Transverse colon (tissue), 4 donors: ENCODE results near the gene NBL1. TPM values are rescaled to one million over a fixed set of nuclear protein-coding genes. Genes with fewer than 3 reads are reported as not detected.

Source experiments
- DNase-seq: peaks from one replicate; pipeline ENCODE4 v3.0.0-alpha.2; 2019
- H3K27ac ChIP-seq, 4 donors: fragments of 200-600 bp; sonication (generic); 2 replicates each; pipeline ENCODE4 v1.5.1; 2016 to 2018; ENCODE audit warnings: inconsistent platforms in 4 of 4
- H3K27me3 ChIP-seq: fragments of 200-600 bp; sonication (generic); 2 replicates; pipeline ENCODE4 v1.5.1; 2017; ENCODE audit warnings: inconsistent platforms
- H3K36me3 ChIP-seq, 4 donors: fragments of 200-600 bp; sonication (generic); 2 replicates each; pipeline ENCODE4 v1.5.1; 2017 to 2019; ENCODE audit warnings: inconsistent platforms in 4 of 4
- H3K4me1 ChIP-seq, 4 donors: fragments of 200-600 bp; sonication (generic); 2 replicates each; pipeline ENCODE4 v1.5.1; 2017 to 2020; ENCODE audit warnings: inconsistent platforms in 4 of 4
- H3K4me3 ChIP-seq, 4 donors: fragments of 200-600 bp; sonication (generic); 1 replicate in 1 of 4; 2 replicates in 3 of 4; pipeline versions ENCODE4 v1.5.1 to v1.6.1; 2017 to 2019; ENCODE audit warnings: inconsistent platforms in 4 of 4
- H3K9me3 ChIP-seq, 2 donors: fragments of 200-600 bp; sonication (generic); 2 replicates each; pipeline ENCODE4 v1.5.1; 2017 to 2019; ENCODE audit warnings: inconsistent platforms in 2 of 2
- EP300 ChIP-seq: sonication (generic); formaldehyde crosslinking; IDR thresholded peaks from one replicate; pipeline ENCODE4 v1.6.1; 2017; ENCODE audit warnings: antibody characterized with exemption, low read depth
- POLR2A ChIP-seq: fragments of 450-650 bp; IDR thresholded peaks from one replicate; pipeline ENCODE4 v1.6.1; 2016; ENCODE audit warnings: antibody characterized with exemption, mild to moderate bottlenecking, moderate library complexity
- POLR2AphosphoS5 ChIP-seq, 3 donors: sonication (generic); formaldehyde crosslinking; IDR thresholded peaks; one replicate each; pipeline ENCODE4 v1.6.1; 2016; ENCODE audit warnings: antibody characterized with exemption in 3 of 3
- WGBS, 2 donors: methylation state at CpG; one replicate each; pipeline ENCODE4 v1.1.5; 2018; ENCODE audit warnings: low coverage in 1 of 2; 5-methylcytosine and 5-hydroxymethylcytosine counted together
- in situ Hi-C, 4 donors: fragments of 200-750 bp; cut with MboI; loops; one replicate each; pipeline versions ENCODE4 v1.15.0 to v1.15.1; 2017; ENCODE audit warnings: low sequenced_read_pairs in 3 of 4, low pct_ligation_motif_present in 1 of 4, low pct_unique_long_range_greater_than_20kb in 1 of 4
- intact Hi-C: fragments of 100-400 bp; cut with DNase I; formaldehyde crosslinking; loops from one replicate; pipeline ENCODE4 v1.15.1; 2023; ENCODE audit warnings: low total_unique reads
- total RNA-seq, 4 donors: library from RNA; depleted of rRNA; stranded (reverse); fragments of >200 nt; gene quantifications; one replicate each; pipeline ENCODE4 v1.1.0, GENCODE V29; 2016
- TF ChIP-seq, protein P1 (sequence below), 5 experiments: fragments of 200-600 bp in 3 of 5; fragments of 450-650 bp in 2 of 5; sonication (generic) in 3 of 5; IDR thresholded peaks; 1 replicate in 2 of 5; 2 replicates in 3 of 5; pipeline ENCODE4 v1.5.1; 2016 to 2017; ENCODE audit warnings: antibody characterized with exemption in 5 of 5, inconsistent platforms in 3 of 5, mild to moderate bottlenecking in 2 of 5, moderate library complexity in 1 of 5

Gene NBL1
- total RNA-seq, 4 donors from 2014 or later: 122 to 238 (median 204) TPM

DNA sequence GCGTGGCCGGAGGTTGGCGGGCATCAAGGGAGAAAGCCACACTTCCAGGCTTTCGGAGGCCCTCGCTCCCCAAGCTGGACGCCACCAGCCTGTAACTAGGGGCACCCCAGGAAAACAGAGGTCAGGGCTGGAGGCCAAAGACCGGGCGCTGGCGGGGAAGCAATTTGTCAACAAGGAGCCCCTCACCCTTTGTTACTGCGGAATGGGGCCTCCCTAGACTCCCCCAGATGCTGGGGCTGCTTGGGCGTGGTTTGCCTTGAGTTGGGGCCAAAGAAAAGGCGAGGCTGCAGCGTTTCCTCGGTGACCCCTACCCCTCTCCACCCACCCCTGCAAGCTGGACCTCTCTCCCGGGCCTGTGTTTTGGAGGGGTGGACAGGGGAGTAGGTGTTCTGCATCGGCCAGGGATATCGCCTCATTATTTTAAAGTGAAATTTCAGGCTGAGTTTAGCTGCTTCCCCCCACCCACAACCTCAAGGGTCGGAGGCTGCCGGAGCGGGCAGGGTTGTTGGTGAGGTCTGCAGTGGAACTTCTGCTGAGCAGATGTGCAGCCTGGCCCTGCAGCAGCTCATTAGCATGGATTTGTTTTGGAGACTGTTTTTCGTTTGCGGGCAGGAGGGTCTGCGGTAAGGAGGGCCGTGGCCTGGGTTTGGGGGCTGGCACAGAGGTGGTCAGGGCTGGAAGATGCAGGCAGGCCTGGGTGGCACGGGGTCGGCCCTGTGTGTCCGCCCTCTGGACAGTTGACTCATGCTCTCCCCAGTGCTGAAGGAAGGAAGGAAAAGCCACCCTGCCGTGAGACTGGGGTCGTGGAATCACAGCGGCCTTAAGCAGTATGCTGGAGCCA lies 1.5 kb downstream of the NBL1 start:
- H3K36me3 ChIP-seq: no peaks in the 10 kb centered on the region
- H3K27me3 ChIP-seq: no peaks in the 10 kb centered on the region
- TF ChIP-seq POLR2A: no peak
- no peak for TF ChIP-seq EP300
- TF ChIP-seq, protein P1, sequence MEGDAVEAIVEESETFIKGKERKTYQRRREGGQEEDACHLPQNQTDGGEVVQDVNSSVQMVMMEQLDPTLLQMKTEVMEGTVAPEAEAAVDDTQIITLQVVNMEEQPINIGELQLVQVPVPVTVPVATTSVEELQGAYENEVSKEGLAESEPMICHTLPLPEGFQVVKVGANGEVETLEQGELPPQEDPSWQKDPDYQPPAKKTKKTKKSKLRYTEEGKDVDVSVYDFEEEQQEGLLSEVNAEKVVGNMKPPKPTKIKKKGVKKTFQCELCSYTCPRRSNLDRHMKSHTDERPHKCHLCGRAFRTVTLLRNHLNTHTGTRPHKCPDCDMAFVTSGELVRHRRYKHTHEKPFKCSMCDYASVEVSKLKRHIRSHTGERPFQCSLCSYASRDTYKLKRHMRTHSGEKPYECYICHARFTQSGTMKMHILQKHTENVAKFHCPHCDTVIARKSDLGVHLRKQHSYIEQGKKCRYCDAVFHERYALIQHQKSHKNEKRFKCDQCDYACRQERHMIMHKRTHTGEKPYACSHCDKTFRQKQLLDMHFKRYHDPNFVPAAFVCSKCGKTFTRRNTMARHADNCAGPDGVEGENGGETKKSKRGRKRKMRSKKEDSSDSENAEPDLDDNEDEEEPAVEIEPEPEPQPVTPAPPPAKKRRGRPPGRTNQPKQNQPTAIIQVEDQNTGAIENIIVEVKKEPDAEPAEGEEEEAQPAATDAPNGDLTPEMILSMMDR (IDR thresholded peaks at IDR 0.05): no peak
- TF ChIP-seq POLR2AphosphoS5 (IDR thresholded peaks at IDR 0.05): no peak
- no peaks in the 10 kb centered on the region for H3K9me3 ChIP-seq
- H3K4me1 ChIP-seq: peaks cover 24 to 68% (median 64%) of the 10 kb centered on the region in 4 donors
- in situ Hi-C loops (no loop called here), intact Hi-C loops (loop anchor here (5.0 kb wide), 1 partner anchor 48 kb away; a partner anchor contains a TSS)
- DNase-seq: peak; percentile 34
- peak overlapping the region; percentile 60 to 91 (median 77) for H3K4me3 ChIP-seq
- 20% methylated on average over 29 of the region's 30 CpGs; no CpG with 5 or more reads in 1 of the 2 donors for WGBS, 2 donors
- peak overlapping the region; percentile 94 to 98 (median 96) for H3K27ac ChIP-seq

DNA sequence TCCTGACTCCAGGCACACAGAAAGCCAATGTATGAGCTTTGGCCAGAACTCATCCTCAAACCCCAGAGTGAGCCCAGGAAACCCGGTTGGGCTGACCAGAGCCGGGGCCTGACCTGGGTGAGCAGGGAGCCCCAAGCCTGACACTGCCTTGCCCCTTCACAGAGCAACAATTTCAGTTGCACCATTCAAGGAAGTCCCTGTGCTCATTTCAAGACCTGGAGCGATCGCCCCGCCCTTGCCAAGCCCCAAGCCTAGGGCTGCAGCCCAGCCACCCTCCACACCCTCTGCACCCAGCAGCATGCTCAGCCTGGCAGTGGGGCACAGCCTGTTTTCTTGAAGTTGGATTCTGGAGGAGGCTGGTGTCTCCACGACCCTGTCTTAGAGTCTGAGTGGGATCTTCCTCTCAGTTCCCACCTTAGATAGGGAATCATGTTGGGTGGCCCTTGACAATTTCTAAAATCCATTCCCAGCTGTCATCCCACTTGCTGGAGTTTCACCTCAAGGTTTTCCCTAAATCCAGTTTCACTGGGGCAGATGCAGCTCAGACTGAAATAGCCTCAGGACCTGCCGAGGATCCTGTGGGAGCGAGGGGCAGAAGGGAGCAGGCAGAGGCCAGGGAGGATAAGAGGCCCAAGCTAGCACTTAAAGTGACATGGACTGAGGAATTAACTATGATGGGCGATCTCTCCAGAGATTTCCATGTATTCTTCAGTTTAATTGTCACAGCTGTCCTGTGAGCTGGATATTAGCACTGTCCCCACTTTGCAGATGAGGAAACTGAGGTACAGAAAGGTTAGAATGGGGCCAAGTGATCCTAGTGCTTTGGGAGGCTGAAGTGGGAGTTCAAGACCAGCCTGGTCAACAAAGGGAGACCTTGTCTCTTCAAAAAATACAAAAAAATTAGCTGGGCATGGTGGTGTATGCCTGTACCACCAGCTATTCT lies 2.5 kb downstream of the NBL1 start:
- Histone ChIP-seq H3K36me3 (no peaks in the 10 kb centered on the region), H3K27ac (peak overlapping the region; percentile 94 to 98 (median 96)), H3K27me3 (no peaks in the 10 kb centered on the region), H3K4me1 (peaks cover 30 to 70% (median 62%) of the 10 kb centered on the region in 4 donors), H3K9me3 (no peaks in the 10 kb centered on the region), H3K4me3 (peak overlapping the region in 3 of 4 donors; percentile 76 to 91 (median 78))
- peak; percentile 89 for DNase-seq
- intact Hi-C loops (loop anchor here (5.0 kb wide), 1 partner anchor 49 kb away; a partner anchor contains a TSS), in situ Hi-C loops (no loop called here)
- TF ChIP-seq POLR2A (peak; percentile 83), EP300 (no peak), POLR2AphosphoS5 (IDR thresholded peaks at IDR 0.05) (peak; percentile 52 to 88 (median 82))
- TF ChIP-seq, protein P1 (IDR thresholded peaks at IDR 0.05): no peak
- 38% methylated on average over 9 of the region's 9 CpGs; no CpG with 5 or more reads in 1 of the 2 donors for WGBS, 2 donors

DNA sequence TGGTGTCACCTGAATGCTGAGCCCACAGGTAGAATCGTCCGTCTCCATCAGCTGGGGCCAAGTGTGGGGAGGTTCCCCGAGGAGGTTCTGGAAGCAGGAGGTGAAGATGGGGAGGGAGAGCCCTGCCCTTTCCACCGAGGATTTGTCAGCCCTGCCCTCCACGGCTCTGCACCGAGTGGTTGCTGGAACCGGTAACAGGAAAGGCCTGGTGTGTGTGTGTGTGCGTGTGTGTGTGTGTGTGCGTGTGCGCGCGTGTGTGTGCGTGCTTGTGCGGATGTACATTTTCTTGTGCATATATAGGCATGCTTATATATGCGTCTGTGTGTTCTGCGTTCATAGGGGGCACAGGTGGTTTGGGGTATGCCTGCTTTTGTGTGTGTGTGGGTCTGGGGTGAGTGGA lies 3.5 kb downstream of the NBL1 start:
- Histone ChIP-seq H3K36me3 (no peaks in the 10 kb centered on the region), H3K27me3 (no peaks in the 10 kb centered on the region), H3K4me3 (peak overlapping the region in 2 of 4 donors; percentile 76 to 78), H3K27ac (peak overlapping the region; percentile 94 to 98 (median 96)), H3K9me3 (no peaks in the 10 kb centered on the region), H3K4me1 (peaks cover 30 to 67% (median 61%) of the 10 kb centered on the region in 4 donors)
- in situ Hi-C loops: no loop called here
- WGBS, 2 donors: 32 to 80% methylated on average over 1 to 16 of the region's 16 CpGs
- peak; percentile 56 for DNase-seq
- no peak for TF ChIP-seq EP300
- TF ChIP-seq POLR2A: peak; percentile 37
- TF ChIP-seq POLR2AphosphoS5 (IDR thresholded peaks at IDR 0.05): peak in 1 of 3 donors; percentile 12
- TF ChIP-seq, protein P1 (IDR thresholded peaks at IDR 0.05): no peak
- intact Hi-C loops: loop anchor here (5.0 kb wide), 1 partner anchor 50 kb away; a partner anchor contains a TSS
